Skin of body (tissue), 2 donors: ENCODE data around the gene GAB2. TPM values are rescaled to one million over a fixed set of nuclear protein-coding genes. Genes with fewer than 3 reads are reported as not detected.
"Not testable (repeated sequence)": the region's sequence is repeated elsewhere in the genome, so short reads cannot be mapped to it uniquely, and the experiment has no call there.

ENCODE experiments used
- DNase-seq: peaks from one replicate; lab custom pipeline; 2025; lab: John Stamatoyannopoulos, UW
- total RNA-seq: library from RNA; depleted of rRNA; stranded (reverse); fragments of >200 nt; gene quantifications from one replicate; pipeline ENCODE4 v1.2.3, GENCODE V29; 2014

The GAB2 gene
- total RNA-seq, 1 donor from 2014 or later = 10.9 TPM

- DNase-seq = no peak
Observed at GRCh38 chr11:78281511-78281910, 136.1 kb downstream of the GAB2 start.

DNA sequence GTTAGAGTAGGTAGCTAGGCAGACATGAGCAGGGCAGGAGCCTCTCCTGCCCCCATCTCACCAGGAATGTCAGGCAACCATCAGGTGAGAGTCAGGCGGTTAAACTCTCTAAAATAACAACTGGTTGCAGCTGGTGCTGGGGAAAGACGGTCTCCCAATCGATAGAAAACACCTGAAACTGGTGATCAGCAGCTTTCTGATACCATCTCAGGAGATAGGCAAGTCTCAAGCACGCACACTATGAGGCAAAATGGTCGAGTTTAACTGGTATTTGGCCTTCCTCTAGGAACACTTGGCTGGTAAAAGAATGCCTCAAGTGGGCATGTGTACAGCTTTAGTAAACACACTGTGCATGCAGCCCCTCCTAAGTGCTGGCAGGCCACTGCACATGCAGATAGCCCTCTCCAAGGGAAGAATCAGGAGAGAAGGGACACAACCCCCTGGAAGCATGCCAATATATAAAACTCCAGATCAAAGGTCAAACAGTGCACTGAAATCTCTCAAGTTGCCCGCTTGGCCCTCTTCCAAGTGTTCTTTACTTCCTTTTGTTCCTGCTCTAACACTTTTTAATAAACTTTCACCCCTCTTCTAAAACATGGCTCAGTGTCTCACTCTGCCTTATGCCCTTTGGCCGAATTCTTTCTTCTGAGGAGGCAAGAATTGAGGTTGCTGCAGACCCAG is 140.2 kb downstream of the GAB2 start:
- DNase-seq = no peak

- no peak for DNase-seq
Observed at GRCh38 chr11:78276311-78276710, 141.3 kb downstream of the GAB2 start.

GRCh38 chr11:78274739-78275138 is 142.9 kb downstream of the GAB2 start:
- DNase-seq = no peak

GRCh38 chr11:78272625-78273269 is 144.9 kb downstream of the GAB2 start:
- not testable (repeated sequence) for DNase-seq

DNA sequence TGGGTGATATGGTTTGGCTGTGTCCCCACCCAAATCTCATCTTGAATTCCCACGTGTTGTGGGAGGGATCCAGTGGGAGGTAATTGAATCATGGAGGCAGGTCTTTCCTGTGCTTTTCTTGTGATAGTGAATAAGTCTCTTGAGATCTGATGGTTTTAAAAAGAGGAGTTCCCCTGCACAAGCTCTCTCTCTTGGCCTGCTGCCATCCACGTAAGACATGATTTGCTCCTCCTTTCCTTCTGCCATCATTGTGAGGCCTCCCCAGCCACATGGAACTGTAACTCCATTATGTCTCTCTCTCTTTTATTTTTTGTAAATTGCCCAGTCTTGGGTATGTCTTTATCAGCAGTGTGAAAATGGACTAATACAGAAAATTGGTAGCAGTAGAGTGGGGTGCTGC is 145.8 kb downstream of the GAB2 start:
- not testable (repeated sequence) for DNase-seq

DNA sequence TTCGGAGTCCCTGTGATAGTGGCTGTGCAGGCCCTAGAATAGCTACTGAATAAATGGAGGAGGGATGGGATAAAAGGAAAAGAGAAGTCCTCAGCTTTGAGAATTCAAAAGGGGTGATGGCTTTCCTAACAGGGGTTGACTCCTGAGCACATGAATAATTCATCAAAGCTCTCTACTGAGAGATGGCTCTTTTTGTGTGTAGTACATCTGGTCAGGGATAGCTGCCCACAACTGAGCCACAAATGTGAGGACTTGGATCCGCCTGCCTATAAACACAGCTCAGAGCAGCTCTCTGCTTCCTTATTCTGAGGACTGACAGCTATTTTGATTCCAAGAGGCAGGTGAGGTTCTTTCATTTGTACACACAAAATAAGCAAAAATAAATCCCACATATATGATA is 146.6 kb downstream of the GAB2 start:
- DNase-seq = no peak

- DNase-seq = no peak
Observed at GRCh38 chr11:78269806-78270205, 147.8 kb downstream of the GAB2 start.

- peak; percentile 55 for DNase-seq
Observed at GRCh38 chr11:78268591-78269410, 148.8 kb downstream of the GAB2 start.

- DNase-seq = no peak
Observed at GRCh38 chr11:78266451-78266850, 151.2 kb downstream of the GAB2 start.

- DNase-seq = no peak
Observed at GRCh38 chr11:78265326-78265725, 152.3 kb downstream of the GAB2 start.

DNA sequence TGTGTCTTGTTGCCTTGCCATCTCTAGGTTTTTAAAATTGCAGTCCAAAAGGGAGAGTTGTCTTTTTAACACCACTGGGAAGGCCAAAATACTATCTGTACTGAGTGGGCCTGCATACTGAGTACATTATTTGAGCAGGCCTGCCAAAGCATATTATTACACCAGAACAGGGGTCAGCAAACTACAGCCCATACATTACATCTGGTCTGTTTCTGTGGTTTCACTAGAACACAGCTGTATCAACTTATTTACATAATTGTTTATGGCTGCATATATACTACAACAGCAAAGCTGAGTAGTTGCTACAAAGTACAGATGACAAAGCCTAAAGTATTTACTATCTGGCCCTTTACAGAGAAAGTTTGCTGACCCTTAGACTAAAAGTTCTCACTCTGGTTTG is 154.9 kb downstream of the GAB2 start:
- DNase-seq = peak; percentile 80

GRCh38 chr11:78262238-78262637 is 155.4 kb downstream of the GAB2 start:
- no peak for DNase-seq

GRCh38 chr11:78261828-78262227 is 155.8 kb downstream of the GAB2 start:
- no peak for DNase-seq

GRCh38 chr11:78261367-78261766 is 156.3 kb downstream of the GAB2 start:
- DNase-seq = no peak

GRCh38 chr11:78259777-78260487 is 157.7 kb downstream of the GAB2 start:
- DNase-seq = no peak

DNA sequence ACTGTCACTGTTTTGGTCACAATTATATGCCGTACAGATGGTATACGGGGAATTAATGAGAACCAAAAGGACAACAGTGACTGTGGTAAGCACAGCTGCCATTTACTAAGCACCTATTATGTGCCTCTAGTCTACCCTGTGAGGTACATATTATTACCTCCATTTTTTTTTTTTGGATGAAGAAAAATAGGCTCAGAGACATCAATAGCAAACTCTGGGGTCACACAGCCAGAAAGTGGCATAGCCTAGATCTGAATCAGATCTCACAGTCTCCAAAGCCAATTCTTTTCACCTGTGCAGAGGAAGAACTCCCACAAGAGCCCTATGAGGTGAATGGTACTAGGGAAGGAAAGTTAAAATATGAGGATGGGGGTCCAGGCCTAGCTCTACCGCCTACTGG is 160.0 kb downstream of the GAB2 start:
- DNase-seq = no peak

GRCh38 chr11:78256962-78257361 is 160.7 kb downstream of the GAB2 start:
- DNase-seq = peak; percentile 23

DNA sequence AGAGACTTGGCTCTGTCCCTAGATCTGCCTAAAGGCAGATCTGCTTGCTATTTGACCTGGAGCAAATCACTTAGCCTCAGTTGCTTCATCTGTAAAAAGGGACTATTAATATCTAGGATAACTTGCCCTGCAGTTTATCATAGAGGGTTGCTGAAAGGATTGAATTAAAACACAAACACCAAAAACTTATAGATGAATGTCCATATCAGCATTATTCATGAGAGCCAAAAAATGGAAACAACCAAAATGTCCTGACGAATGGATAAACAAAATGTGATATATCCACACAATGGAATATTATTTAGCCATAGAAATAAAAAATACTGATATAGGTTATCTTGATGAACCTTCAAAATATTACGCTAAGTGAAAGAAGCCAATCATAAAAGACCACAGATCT is 161.7 kb downstream of the GAB2 start:
- no peak for DNase-seq

DNA sequence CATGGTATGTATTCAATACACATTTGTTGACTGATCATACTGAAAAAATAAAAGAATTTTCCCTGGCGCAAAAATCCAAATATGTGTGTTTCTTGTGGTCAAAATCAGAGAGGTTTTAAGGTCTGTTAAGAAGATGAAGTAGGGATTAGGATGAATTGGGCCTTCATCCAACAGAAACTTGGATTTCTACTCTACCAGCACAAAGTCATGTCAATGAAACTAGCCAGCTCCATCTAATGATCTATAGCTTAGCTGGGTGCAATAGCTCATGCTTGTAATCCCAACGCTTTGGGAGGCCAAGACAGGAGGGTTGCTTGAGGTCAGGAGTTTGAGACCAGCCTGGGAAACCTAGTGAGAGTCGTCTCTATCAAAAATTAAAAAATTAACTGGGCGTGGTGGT is 163.4 kb downstream of the GAB2 start:
- DNase-seq = no peak

- DNase-seq = no peak
Observed at GRCh38 chr11:78253797-78254196, 163.8 kb downstream of the GAB2 start.
